ENCODE results near the gene GPR4.
"Not testable (repeated sequence)": the region's sequence is repeated elsewhere in the genome, so short reads cannot be mapped to it uniquely, and the experiment has no call there.

Gene GPR4

GRCh38 chr19:45601524-45602374 lies at the start of gene GPR4:
Gene GPR4, minus strand, starts transcription at chr19:45602212. Its CDS starts 10,346 bp downstream, at chr19:45591866.
- DNase-seq (ENCODE audit: low spot score) = peak; percentile 52

- no peak for DNase-seq (ENCODE audit: low spot score)
Measured at GRCh38 chr19:45650722-45651121, 48.7 kb upstream of the GPR4 start.

- no peak for DNase-seq (ENCODE audit: low spot score)
Measured at GRCh38 chr19:45646345-45646698, 44.3 kb upstream of the GPR4 start.

- DNase-seq (ENCODE audit: low spot score) = peak; percentile 74
Measured at GRCh38 chr19:45645631-45646344, 43.8 kb upstream of the GPR4 start.

- no peak for DNase-seq (ENCODE audit: low spot score)
Measured at GRCh38 chr19:45645068-45645630, 43.1 kb upstream of the GPR4 start.

- no peak for DNase-seq (ENCODE audit: low spot score)
Measured at GRCh38 chr19:45643927-45644771, 42.1 kb upstream of the GPR4 start.

GRCh38 chr19:45643024-45643926 lies 41.3 kb upstream of the GPR4 start:
- DNase-seq (ENCODE audit: low spot score) = peak; percentile 72

- DNase-seq (ENCODE audit: low spot score) = peak; percentile 84
Measured at GRCh38 chr19:45641274-45642105, 39.5 kb upstream of the GPR4 start.

- DNase-seq (ENCODE audit: low spot score) = no peak
Measured at GRCh38 chr19:45640849-45641273, 38.8 kb upstream of the GPR4 start.

- DNase-seq (ENCODE audit: low spot score) = peak; percentile 22
Measured at GRCh38 chr19:45638930-45639729, 37.1 kb upstream of the GPR4 start, which contains the start of gene EML2. Gene EML2, minus strand, starts transcription at chr19:45639397. Its CDS starts 21 bp downstream, at chr19:45639376.

- no peak for DNase-seq (ENCODE audit: low spot score)
Measured at GRCh38 chr19:45637890-45638667, 36.1 kb upstream of the GPR4 start.

- no peak for DNase-seq (ENCODE audit: low spot score)
Measured at GRCh38 chr19:45636902-45637301, 34.9 kb upstream of the GPR4 start.

GRCh38 chr19:45636275-45636674 lies 34.3 kb upstream of the GPR4 start:
- no peak for DNase-seq (ENCODE audit: low spot score)

GRCh38 chr19:45632468-45633196 lies 30.6 kb upstream of the GPR4 start:
- peak; percentile 61 for DNase-seq (ENCODE audit: low spot score)

- peak; percentile 98 for DNase-seq (ENCODE audit: low spot score)
Measured at GRCh38 chr19:45630463-45630862, 28.5 kb upstream of the GPR4 start.

- no peak for DNase-seq (ENCODE audit: low spot score)
Measured at GRCh38 chr19:45629704-45630103, 27.7 kb upstream of the GPR4 start.

GRCh38 chr19:45628219-45628618 lies 26.2 kb upstream of the GPR4 start:
- DNase-seq (ENCODE audit: low spot score) = not testable (repeated sequence)

GRCh38 chr19:45623984-45624383 lies 22.0 kb upstream of the GPR4 start:
- no peak for DNase-seq (ENCODE audit: low spot score)

Data from kidney capillary endothelial cell (primary cell).